Small intestine (tissue), 7 donors: ENCODE measurements around the gene MEI1. TPM values are rescaled to one million over a fixed set of nuclear protein-coding genes. Genes with fewer than 3 reads are reported as not detected.
A peak's percentile ranks its signal among the peaks of the same experiment; 100 is the strongest.
"Not testable (repeated sequence)": the region's sequence is repeated elsewhere in the genome, so short reads cannot be mapped to it uniquely, and the experiment has no call there.

Source experiments
- DNase-seq, 2 donors: peaks; one replicate each; pipeline versions ENCODE4 v3.0.0 to v3.0.0-alpha.2; 2013
- FAIRE-seq: peaks from 2 replicates; lab custom pipeline; 2012; peaks lifted over from hg19 to GRCh38; lab: Jason Lieb, UNC
- H3K27ac ChIP-seq, 3 donors: one replicate each; pipeline ENCODE4 v1.5.1; 2013; ENCODE audit warnings: low read length in 2 of 3, mild to moderate bottlenecking in 2 of 3, control low read depth in 1 of 3, inconsistent platforms in 1 of 3, low read depth in 1 of 3, moderate library complexity in 1 of 3
- H3K27me3 ChIP-seq, 3 donors: one replicate each; pipeline ENCODE4 v1.6.1; 2013; ENCODE audit warnings: low read length in 3 of 3, inconsistent platforms in 1 of 3; ENCODE audit not compliant: control insufficient read depth in 3 of 3, insufficient read depth in 3 of 3
- H3K36me3 ChIP-seq, 3 donors: one replicate each; pipeline ENCODE4 v1.6.1; 2013; ENCODE audit warnings: low read length in 3 of 3, inconsistent platforms in 1 of 3, low read depth in 1 of 3, mild to moderate bottlenecking in 1 of 3, moderate library complexity in 1 of 3; ENCODE audit not compliant: control insufficient read depth in 3 of 3, insufficient read depth in 2 of 3
- H3K4me1 ChIP-seq, 3 donors: one replicate each; pipeline ENCODE4 v1.6.1; 2013; ENCODE audit warnings: low read length in 2 of 3, inconsistent platforms in 1 of 3, low read depth in 1 of 3, mild to moderate bottlenecking in 1 of 3, moderate library complexity in 1 of 3; ENCODE audit not compliant: control insufficient read depth in 3 of 3, insufficient read depth in 2 of 3
- H3K4me3 ChIP-seq, 3 donors: one replicate each; pipeline ENCODE4 v1.5.1; 2013; ENCODE audit warnings: low read length in 3 of 3, control low read depth in 1 of 3, inconsistent platforms in 1 of 3, low read depth in 1 of 3, mild to moderate bottlenecking in 1 of 3, moderate library complexity in 1 of 3
- H3K9me3 ChIP-seq, 2 donors: one replicate each; pipeline ENCODE4 v1.6.1; 2013; ENCODE audit warnings: low read depth in 1 of 2, low read length in 1 of 2; ENCODE audit not compliant: control insufficient read depth in 2 of 2, insufficient read depth in 1 of 2
- WGBS, 3 donors: extraction: QIAGEN DNeasy Blood & Tissue Kit; methylation state at CpG; one replicate each; pipeline ENCODE4 v1.1.7; 2013; 5-methylcytosine and 5-hydroxymethylcytosine counted together
- polyA plus RNA-seq, 4 donors: library from polyadenylated mRNA; stranded (reverse) in 3 of 4; unstranded in 1 of 4; fragments of 200-250 nt in 3 of 4; fragments of 120-200 nt in 1 of 4; gene quantifications; one replicate each; pipeline versions ENCODE4 v1.2.1 to v1.2.3, GENCODE V29; 2013
- donor health status: healthy with polysubstance abuse.
- donor health status: control.
- donor health status: control.
- donor health status: Bipolar disorder and iron deficiency.
- donor health status: healthy.

MEI1 gene
- polyA plus RNA-seq, 4 donors: 1.1 to 16.8 (median 4.2) TPM

- FAIRE-seq (no peak), DNase-seq (no peak)
- Histone ChIP-seq H3K36me3 (peaks cover 34 to 75% (median 39%) of the 10 kb centered on the region in 3 donors), H3K9me3 (no peaks in the 10 kb centered on the region), H3K27me3 (no peaks in the 10 kb centered on the region), H3K4me1 (no peaks in the 10 kb centered on the region), H3K27ac (no peak overlapping the region), H3K4me3 (no peak overlapping the region)
- 95 to 100% (median 96%) methylated on average over 1 of the region's 1 CpG for WGBS, 3 donors
Measured at GRCh38 chr22:41659941-41660340, 39.4 kb upstream of the MEI1 start.

GRCh38 chr22:41660416-41660815 is 38.9 kb upstream of the MEI1 start:
- H3K27ac ChIP-seq: no peak overlapping the region
- FAIRE-seq: no peak
- no peaks in the 10 kb centered on the region for H3K4me1 ChIP-seq
- 90 to 92% (median 91%) methylated on average over 3 of the region's 3 CpGs for WGBS, 3 donors
- peaks cover 34 to 77% (median 39%) of the 10 kb centered on the region in 3 donors for H3K36me3 ChIP-seq
- DNase-seq: no peak
- no peaks in the 10 kb centered on the region for H3K9me3 ChIP-seq
- H3K4me3 ChIP-seq: no peak overlapping the region
- no peaks in the 10 kb centered on the region for H3K27me3 ChIP-seq

GRCh38 chr22:41661088-41661487 is 38.2 kb upstream of the MEI1 start:
- Histone ChIP-seq H3K27me3 (no peaks in the 10 kb centered on the region), H3K27ac (no peak overlapping the region), H3K9me3 (no peaks in the 10 kb centered on the region), H3K36me3 (peaks cover 31 to 73% (median 39%) of the 10 kb centered on the region in 3 donors), H3K4me1 (no peaks in the 10 kb centered on the region), H3K4me3 (no peak overlapping the region)
- 92 to 97% (median 92%) methylated on average over 3 of the region's 3 CpGs for WGBS, 3 donors
- DNase-seq (no peak), FAIRE-seq (no peak)

GRCh38 chr22:41661713-41662112 is 37.6 kb upstream of the MEI1 start:
- DNase-seq (no peak), FAIRE-seq (no peak)
- WGBS, 3 donors: 96 to 99% (median 98%) methylated on average over 2 of the region's 2 CpGs
- H3K27ac ChIP-seq: no peak overlapping the region
- H3K4me1 ChIP-seq: no peaks in the 10 kb centered on the region
- H3K36me3 ChIP-seq: peaks cover 30 to 67% (median 35%) of the 10 kb centered on the region in 3 donors
- no peak overlapping the region for H3K4me3 ChIP-seq
- no peaks in the 10 kb centered on the region for H3K27me3 ChIP-seq
- no peaks in the 10 kb centered on the region for H3K9me3 ChIP-seq

GRCh38 chr22:41663594-41663993 is 35.7 kb upstream of the MEI1 start:
- not testable (repeated sequence) for H3K27me3 ChIP-seq, H3K4me3 ChIP-seq, H3K9me3 ChIP-seq, H3K27ac ChIP-seq, FAIRE-seq, H3K4me1 ChIP-seq, DNase-seq
- H3K36me3 ChIP-seq: peaks cover 19 to 52% (median 24%) of the 10 kb centered on the region in 3 donors
- 83 to 95% (median 93%) methylated on average over 7 to 9 of the region's 9 CpGs for WGBS, 3 donors

GRCh38 chr22:41664490-41664889 is 34.8 kb upstream of the MEI1 start:
- no peak for FAIRE-seq

GRCh38 chr22:41664951-41665350 is 34.4 kb upstream of the MEI1 start:
- Histone ChIP-seq H3K36me3 (peaks cover 14 to 41% (median 20%) of the 10 kb centered on the region in 3 donors), H3K9me3 (no peaks in the 10 kb centered on the region), H3K27me3 (no peaks in the 10 kb centered on the region), H3K27ac (peak overlapping the region in 1 of 3 donors; percentile 23), H3K4me3 (no peak overlapping the region), H3K4me1 (no peaks in the 10 kb centered on the region)
- FAIRE-seq (no peak), DNase-seq (no peak)
- 77 to 81% (median 77%) methylated on average over 3 of the region's 3 CpGs for WGBS, 3 donors

More at GRCh38 chr22:41664490-41664889, 34.8 kb upstream of the MEI1 start:
- Histone ChIP-seq H3K9me3 (no peaks in the 10 kb centered on the region), H3K27me3 (no peaks in the 10 kb centered on the region), H3K27ac (no peak overlapping the region), H3K36me3 (peaks cover 16 to 44% (median 24%) of the 10 kb centered on the region in 3 donors), H3K4me1 (no peaks in the 10 kb centered on the region), H3K4me3 (no peak overlapping the region)
- no peak for DNase-seq

- Histone ChIP-seq H3K4me1 (no peaks in the 10 kb centered on the region), H3K9me3 (no peaks in the 10 kb centered on the region), H3K27me3 (no peaks in the 10 kb centered on the region), H3K36me3 (peaks cover 4 to 35% (median 8%) of the 10 kb centered on the region in 3 donors), H3K4me3 (no peak overlapping the region), H3K27ac (no peak overlapping the region)
- DNase-seq (no peak), FAIRE-seq (no peak)
- 85 to 92% (median 87%) methylated on average over 21 of the region's 21 CpGs for WGBS, 3 donors
Measured at GRCh38 chr22:41668971-41669911, 30.1 kb upstream of the MEI1 start.
